Uterus (tissue), 4 donors: ENCODE data around the gene PCNP. TPM values are rescaled to one million over a fixed set of nuclear protein-coding genes. Genes with fewer than 3 reads are reported as not detected.

Experiments
- DNase-seq, 2 donors: peaks; one replicate each; pipeline ENCODE4 v3.0.0-alpha.2; 2019 to 2020
- H3K27ac ChIP-seq, 2 donors: fragments of 200-600 bp; sonication (generic); 1 replicate in 1 of 2; 2 replicates in 1 of 2; pipeline ENCODE4 v1.5.1; 2016 to 2018
- H3K27me3 ChIP-seq, 2 donors: fragments of 200-600 bp; sonication (generic); one replicate each; pipeline ENCODE4 v1.5.1; 2018 to 2019; ENCODE audit warnings: control low read depth in 1 of 2
- H3K36me3 ChIP-seq, 2 donors: fragments of 200-600 bp; sonication (generic); one replicate each; pipeline ENCODE4 v1.5.1; 2019; ENCODE audit warnings: control low read depth in 1 of 2
- H3K4me1 ChIP-seq, 2 donors: fragments of 200-600 bp; sonication (generic); one replicate each; pipeline ENCODE4 v1.5.1; 2018 to 2019; ENCODE audit warnings: control low read depth in 1 of 2
- H3K4me3 ChIP-seq, 2 donors: fragments of 200-600 bp; sonication (generic); 1 replicate in 1 of 2; 2 replicates in 1 of 2; pipeline ENCODE4 v1.5.1; 2018 to 2019; ENCODE audit warnings: mild to moderate bottlenecking in 1 of 2
- H3K9me3 ChIP-seq, 2 donors: fragments of 200-600 bp; sonication (generic); one replicate each; pipeline ENCODE4 v1.5.1; 2019; ENCODE audit warnings: control low read depth in 1 of 2
- POLR2A ChIP-seq, 2 donors: fragments of 450-650 bp; IDR thresholded peaks; one replicate each; pipeline ENCODE4 v1.6.1; 2016; ENCODE audit warnings: antibody characterized with exemption in 2 of 2, mild to moderate bottlenecking in 1 of 2, moderate library complexity in 1 of 2
- intact Hi-C: fragments of 100-400 bp; cut with DNase I; formaldehyde crosslinking; loops from one replicate; pipeline ENCODE4 v1.15.1; 2023; ENCODE audit warnings: low total_unique reads
- total RNA-seq, 4 donors: library from RNA; depleted of rRNA in 3 of 4; stranded (reverse); fragments of >200 nt in 3 of 4; gene quantifications; one replicate each; pipeline versions ENCODE4 v1.1.0 to v1.2.4, GENCODE V29; 2014 to 2023
- TF ChIP-seq, protein P1 (sequence below), 4 experiments: fragments of 200-600 bp in 2 of 4; fragments of 450-650 bp in 2 of 4; sonication (generic) in 2 of 4; IDR thresholded peaks; one replicate each; pipeline ENCODE4 v1.5.1; 2016 to 2019; ENCODE audit warnings: antibody characterized with exemption in 4 of 4, mild to moderate bottlenecking in 2 of 4, moderate library complexity in 1 of 4
- donor health status: DM: yes; HTN: yes; CAD: no.

The PCNP gene
- total RNA-seq, 4 donors from 2014 or later, result 66.6 to 218 (median 203) TPM

GRCh38 chr3:101615525-101615924 is 41.5 kb downstream of the PCNP start:
- no peak overlapping the region for H3K27ac ChIP-seq
- no peaks in the 10 kb centered on the region for H3K9me3 ChIP-seq
- intact Hi-C loops, result no loop called here
- H3K36me3 ChIP-seq, result no peaks in the 10 kb centered on the region
- no peak for DNase-seq
- H3K27me3 ChIP-seq, result no peaks in the 10 kb centered on the region
- no peaks in the 10 kb centered on the region for H3K4me1 ChIP-seq
- no peak for TF ChIP-seq POLR2A (IDR thresholded peaks at IDR 0.05)
- TF ChIP-seq, protein P1, sequence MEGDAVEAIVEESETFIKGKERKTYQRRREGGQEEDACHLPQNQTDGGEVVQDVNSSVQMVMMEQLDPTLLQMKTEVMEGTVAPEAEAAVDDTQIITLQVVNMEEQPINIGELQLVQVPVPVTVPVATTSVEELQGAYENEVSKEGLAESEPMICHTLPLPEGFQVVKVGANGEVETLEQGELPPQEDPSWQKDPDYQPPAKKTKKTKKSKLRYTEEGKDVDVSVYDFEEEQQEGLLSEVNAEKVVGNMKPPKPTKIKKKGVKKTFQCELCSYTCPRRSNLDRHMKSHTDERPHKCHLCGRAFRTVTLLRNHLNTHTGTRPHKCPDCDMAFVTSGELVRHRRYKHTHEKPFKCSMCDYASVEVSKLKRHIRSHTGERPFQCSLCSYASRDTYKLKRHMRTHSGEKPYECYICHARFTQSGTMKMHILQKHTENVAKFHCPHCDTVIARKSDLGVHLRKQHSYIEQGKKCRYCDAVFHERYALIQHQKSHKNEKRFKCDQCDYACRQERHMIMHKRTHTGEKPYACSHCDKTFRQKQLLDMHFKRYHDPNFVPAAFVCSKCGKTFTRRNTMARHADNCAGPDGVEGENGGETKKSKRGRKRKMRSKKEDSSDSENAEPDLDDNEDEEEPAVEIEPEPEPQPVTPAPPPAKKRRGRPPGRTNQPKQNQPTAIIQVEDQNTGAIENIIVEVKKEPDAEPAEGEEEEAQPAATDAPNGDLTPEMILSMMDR (IDR thresholded peaks at IDR 0.05), result no peak
- no peak overlapping the region for H3K4me3 ChIP-seq

DNA sequence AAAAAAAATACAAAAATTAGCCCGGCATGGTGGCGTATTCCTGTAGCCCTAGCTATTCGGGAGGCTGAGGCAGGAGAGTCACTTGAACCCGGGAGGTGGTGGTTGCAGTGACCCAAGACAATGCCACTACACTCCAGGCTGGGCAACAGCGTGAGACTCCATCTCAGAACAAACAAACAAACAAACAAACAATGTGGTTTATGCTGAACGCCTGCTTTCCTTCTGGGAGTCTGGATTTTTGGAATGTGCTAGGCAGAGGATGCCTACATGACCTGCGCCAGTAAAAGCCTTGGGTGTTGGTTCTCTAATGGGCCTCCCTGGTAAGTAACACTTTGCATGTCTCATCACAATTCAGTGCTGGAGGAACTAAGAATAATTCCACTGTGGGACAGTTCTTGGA is 43.5 kb downstream of the PCNP start:
- Histone ChIP-seq H3K4me3 (no peak overlapping the region), H3K4me1 (no peaks in the 10 kb centered on the region), H3K36me3 (no peaks in the 10 kb centered on the region), H3K27me3 (no peaks in the 10 kb centered on the region), H3K27ac (no peak overlapping the region), H3K9me3 (no peaks in the 10 kb centered on the region)
- intact Hi-C loops, result no loop called here
- TF ChIP-seq, protein P1 (IDR thresholded peaks at IDR 0.05), result no peak
- TF ChIP-seq POLR2A (IDR thresholded peaks at IDR 0.05), result no peak
- no peak for DNase-seq

DNA sequence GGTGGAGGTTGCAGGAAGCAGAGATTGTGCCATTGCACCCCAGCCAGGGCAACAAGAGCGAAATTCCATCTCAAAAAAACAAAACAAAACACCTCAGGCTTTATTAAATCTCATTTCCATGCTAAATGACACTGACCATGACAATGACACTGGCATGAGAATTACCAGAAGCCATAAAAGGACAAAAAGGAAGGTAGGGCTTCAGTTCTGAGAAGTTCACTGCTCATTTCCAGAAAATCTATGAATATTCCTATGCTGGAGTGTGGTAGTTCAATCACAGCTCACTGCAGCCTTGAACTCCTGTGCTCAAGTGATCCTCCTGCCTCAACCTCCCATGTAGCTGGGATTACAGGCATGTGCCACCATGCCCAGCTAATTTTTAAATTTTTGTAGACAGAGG is 44.7 kb downstream of the PCNP start:
- intact Hi-C loops, result no loop called here
- DNase-seq, result no peak
- no peak overlapping the region for H3K27ac ChIP-seq
- TF ChIP-seq POLR2A (IDR thresholded peaks at IDR 0.05), result no peak
- TF ChIP-seq, protein P1 (IDR thresholded peaks at IDR 0.05), result no peak
- H3K9me3 ChIP-seq, result no peaks in the 10 kb centered on the region
- H3K4me1 ChIP-seq, result no peaks in the 10 kb centered on the region
- H3K36me3 ChIP-seq, result no peaks in the 10 kb centered on the region
- no peaks in the 10 kb centered on the region for H3K27me3 ChIP-seq
- H3K4me3 ChIP-seq, result no peak overlapping the region

DNA sequence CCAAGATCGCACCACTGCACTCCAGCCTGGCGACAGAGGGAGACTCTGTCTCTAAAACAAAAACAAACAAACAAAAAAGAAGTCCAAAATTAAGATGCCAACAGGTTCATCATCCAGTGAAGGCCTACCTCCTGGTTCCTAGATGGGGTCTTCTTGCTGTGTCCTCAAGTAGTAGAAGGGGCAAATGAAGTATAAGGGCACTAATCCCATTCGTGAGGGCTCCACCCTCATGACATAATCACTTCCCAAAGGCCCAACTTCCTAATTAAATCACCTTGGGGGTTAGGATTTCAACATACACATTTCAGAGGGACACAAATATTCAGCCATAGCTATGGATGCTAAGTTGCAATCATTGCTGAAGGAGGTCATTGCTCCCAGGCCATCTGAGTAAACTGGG is 45.8 kb downstream of the PCNP start:
- H3K4me3 ChIP-seq, result no peak overlapping the region
- H3K27ac ChIP-seq, result no peak overlapping the region
- H3K36me3 ChIP-seq, result no peaks in the 10 kb centered on the region
- H3K27me3 ChIP-seq, result no peaks in the 10 kb centered on the region
- H3K4me1 ChIP-seq, result no peaks in the 10 kb centered on the region
- H3K9me3 ChIP-seq, result no peaks in the 10 kb centered on the region
- no peak for DNase-seq
- intact Hi-C loops, result no loop called here
- no peak for TF ChIP-seq POLR2A (IDR thresholded peaks at IDR 0.05)
- TF ChIP-seq, protein P1 (IDR thresholded peaks at IDR 0.05), result no peak

DNA sequence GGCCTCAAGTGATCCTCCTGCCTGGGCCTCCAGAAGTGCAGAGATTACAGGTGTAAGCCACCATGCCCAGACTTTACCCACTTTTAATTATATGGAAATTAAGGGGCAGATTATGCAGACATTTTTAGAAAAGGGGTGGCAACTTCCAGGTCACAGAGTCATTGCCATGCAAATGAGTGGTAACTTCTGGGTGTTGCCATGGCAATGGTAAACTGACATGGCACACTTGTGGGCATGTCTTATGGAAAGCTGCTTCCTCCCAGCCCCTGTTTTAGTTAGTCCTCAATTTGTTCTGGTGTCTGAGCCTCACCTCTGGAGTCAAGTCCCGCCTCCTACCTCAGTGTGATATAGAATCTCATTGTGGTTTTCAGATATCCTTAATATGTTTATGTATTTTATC is 49.7 kb downstream of the PCNP start:
- Histone ChIP-seq H3K9me3 (no peaks in the 10 kb centered on the region), H3K4me1 (no peaks in the 10 kb centered on the region), H3K4me3 (no peak overlapping the region), H3K36me3 (no peaks in the 10 kb centered on the region), H3K27ac (no peak overlapping the region), H3K27me3 (no peaks in the 10 kb centered on the region)
- intact Hi-C loops, result no loop called here
- DNase-seq, result no peak
- no peak for TF ChIP-seq POLR2A (IDR thresholded peaks at IDR 0.05)
- TF ChIP-seq, protein P1 (IDR thresholded peaks at IDR 0.05), result no peak
